HCT116 (cell line): ENCODE data around the gene RHBDD2. TPM values are rescaled to one million over a fixed set of nuclear protein-coding genes. Genes with fewer than 3 reads are reported as not detected.

ENCODE experiments used
- ATAC-seq: fragments of 200-7000 bp; cut with Tn5 transposase; 2 replicates; pipeline ENCODE4 v1.9.1; 2020; ENCODE audit warnings: mild to moderate bottlenecking, moderate library complexity
- BruUV-seq: library from RNA; stranded (reverse); fragments of 400-500 nt; replicated peaks from 2 replicates; lab custom pipeline; 2021; lab: Mats Ljungman, UMichigan
- CTCF ChIA-PET: fragments of 300-600 bp; sonication (Branson Sonifier 250); formaldehyde crosslinking; loops from one replicate; lab custom pipeline; 2021; ENCODE audit warnings: antibody characterized with exemption; lab: Charles Lee
- POLR2A ChIA-PET: fragments of 300-600, 350-600 bp; sonication (Branson Sonifier 250); formaldehyde crosslinking; loops from one replicate; lab custom pipeline; 2021; ENCODE audit warnings: antibody characterized with exemption; lab: Charles Lee
- RAD21 ChIA-PET, 2 experiments: fragments of 300-600 bp; sonication (Branson Sonifier 250); formaldehyde crosslinking; loops; one replicate each; lab custom pipeline; 2023; ENCODE audit warnings: low total read pairs in 2 of 2; ENCODE audit not compliant: uncharacterized antibody in 2 of 2, unreplicated experiment in 2 of 2, low non-redundant PET in 1 of 2; lab: Charles Lee
- DNase-seq: peaks from one replicate; pipeline ENCODE4 v3.0.0-alpha.2; 2010; ENCODE audit warnings: low read depth, low spot score
- H2AFZ ChIP-seq: fragments of 200-600 bp; shearing (Covaris generic), sonication (generic); 2 replicates; pipeline ENCODE4 v1.6.1; 2017; ENCODE audit warnings: low read depth, mixed run types, mixed read lengths, antibody characterized with exemption, low read length; ENCODE audit not compliant: poor library complexity, severe bottlenecking
- H3K27ac ChIP-seq: 2 replicates; pipeline ENCODE4 v1.5.1; 2012; ENCODE audit warnings: low read depth, low read length
- H3K27me3 ChIP-seq: fragments of 200-600 bp; sonication (generic); 2 replicates; pipeline ENCODE4 v1.6.1; 2016; ENCODE audit warnings: mixed run types, low read length, mixed read lengths; ENCODE audit not compliant: insufficient read depth
- H3K36me3 ChIP-seq, 2 experiments: fragments of 200-500 bp in 1 of 2; fragments of 200-600 bp in 1 of 2; sonication (Bioruptor generic) in 1 of 2; sonication (generic) in 1 of 2; 2 replicates each; pipeline versions ENCODE4 v1.5.1 to v1.6.1; 2014 to 2016; ENCODE audit warnings: low read length in 2 of 2, inconsistent platforms in 1 of 2, mixed read lengths in 1 of 2, mixed run types in 1 of 2; ENCODE audit not compliant: insufficient read depth in 2 of 2, control insufficient read depth in 1 of 2
- H3K4me1 ChIP-seq, 2 experiments: fragments of 200-600 bp in 1 of 2; sonication (generic) in 1 of 2; 2 replicates each; pipeline versions ENCODE4 v1.5.1 to v1.6.1; 2012 to 2017; ENCODE audit warnings: low read length in 2 of 2, inconsistent platforms in 1 of 2, mild to moderate bottlenecking in 1 of 2, mixed read lengths in 1 of 2, mixed run types in 1 of 2, moderate library complexity in 1 of 2; ENCODE audit not compliant: insufficient read depth in 2 of 2, control insufficient read depth in 1 of 2
- H3K4me2 ChIP-seq: fragments of 200-600 bp; sonication (generic); 2 replicates; pipeline ENCODE4 v1.6.1; 2017; ENCODE audit warnings: mixed run types, low read length, mixed read lengths
- H3K4me3 ChIP-seq, 2 experiments: fragments of 200-600 bp in 1 of 2; sonication (generic) in 1 of 2; replicated peaks in 1 of 2; 2 replicates each; pipeline ENCODE4 v1.5.1; 2011 to 2016; ENCODE audit warnings: low read length in 2 of 2, control low read depth in 1 of 2, low read depth in 1 of 2, mild to moderate bottlenecking in 1 of 2, mixed read lengths in 1 of 2, mixed run types in 1 of 2
- H3K79me2 ChIP-seq: fragments of 200-600 bp; sonication (generic); 2 replicates; pipeline ENCODE4 v1.6.1; 2017; ENCODE audit warnings: mild to moderate bottlenecking, mixed run types, low read length, moderate library complexity, mixed read lengths; ENCODE audit not compliant: insufficient read depth
- H3K9ac ChIP-seq: fragments of 200-600 bp; sonication (generic); 2 replicates; pipeline ENCODE4 v1.6.1; 2016; ENCODE audit warnings: low read length, mixed read lengths
- H3K9me2 ChIP-seq: fragments of 200-600 bp; sonication (generic), shearing (Covaris generic); 2 replicates; pipeline ENCODE4 v1.6.1; 2017; ENCODE audit warnings: mixed run types, mild to moderate bottlenecking, moderate library complexity; ENCODE audit not compliant: insufficient read depth
- H3K9me3 ChIP-seq, 2 experiments: fragments of 200-500 bp in 1 of 2; fragments of 200-600 bp in 1 of 2; sonication (Bioruptor generic) in 1 of 2; sonication (generic) in 1 of 2; 2 replicates each; pipeline ENCODE4 v1.6.1; 2014 to 2017; ENCODE audit warnings: low read length in 2 of 2, mixed read lengths in 2 of 2, inconsistent platforms in 1 of 2, low read depth in 1 of 2, mild to moderate bottlenecking in 1 of 2, mixed run types in 1 of 2, moderate library complexity in 1 of 2; ENCODE audit not compliant: control insufficient read depth in 1 of 2, insufficient read depth in 1 of 2
- H4K20me1 ChIP-seq: fragments of 200-600 bp; sonication (generic), shearing (Covaris generic); 2 replicates; pipeline ENCODE4 v1.6.1; 2017; ENCODE audit warnings: mixed run types, mild to moderate bottlenecking, moderate library complexity; ENCODE audit not compliant: insufficient read depth
- CEBPB ChIP-seq: IDR thresholded peaks from 2 replicates; pipeline ENCODE4 v1.6.1; 2012; ENCODE audit warnings: low read depth
- ELF1 ChIP-seq: IDR thresholded peaks from 2 replicates; pipeline ENCODE4 v1.6.1; 2012; ENCODE audit warnings: low read depth, borderline replicate concordance
- FOSL1 ChIP-seq: IDR thresholded peaks from 2 replicates; pipeline ENCODE4 v1.6.1; 2012; ENCODE audit warnings: low read depth
- JUND ChIP-seq: IDR thresholded peaks from 2 replicates; pipeline ENCODE4 v1.6.1; 2012
- POLR2A ChIP-seq: IDR thresholded peaks from 2 replicates; pipeline ENCODE4 v1.7.0; 2011; ENCODE audit warnings: borderline replicate concordance; ENCODE audit not compliant: insufficient read depth, insufficient read length; ENCODE audit errors: extremely low read depth
- SRF ChIP-seq: IDR thresholded peaks from 2 replicates; pipeline ENCODE4 v1.6.1; 2012; ENCODE audit warnings: low read depth
- YY1 ChIP-seq: IDR thresholded peaks from 2 replicates; pipeline ENCODE4 v1.6.1; 2011; ENCODE audit warnings: low read length, low read depth, moderate library complexity, mild to moderate bottlenecking; ENCODE audit not compliant: insufficient replicate concordance; ENCODE audit errors: extremely low read depth
- intact Hi-C: fragments of 100-400 bp; cut with micrococcal nuclease; formaldehyde crosslinking; loops from 2 replicates; pipeline ENCODE4 v1.10.0; 2022
- total RNA-seq: library from RNA; stranded (reverse); gene quantifications from one replicate; pipeline ENCODE4 v1.2.1, GENCODE V29; 2021; ENCODE audit not compliant: unreplicated experiment
- TF ChIP-seq, protein P1 (sequence below): IDR thresholded peaks from 2 replicates; pipeline ENCODE4 v1.6.1; 2012
- TF ChIP-seq, protein P2 (sequence below): IDR thresholded peaks from 2 replicates; pipeline ENCODE4 v1.6.1; 2012; ENCODE audit warnings: low read depth
- TF ChIP-seq, protein P3 (sequence below): IDR thresholded peaks from 2 replicates; pipeline ENCODE4 v1.6.1; 2011; ENCODE audit warnings: mild to moderate bottlenecking, low read length, moderate library complexity; ENCODE audit not compliant: insufficient replicate concordance; ENCODE audit errors: extremely low read depth
- TF ChIP-seq, protein P4 (sequence below): IDR thresholded peaks from 2 replicates; pipeline ENCODE4 v1.6.1; 2012

RHBDD2 gene
- total RNA-seq, 1 experiment from 2014 or later, result 42.9 TPM

DNA sequence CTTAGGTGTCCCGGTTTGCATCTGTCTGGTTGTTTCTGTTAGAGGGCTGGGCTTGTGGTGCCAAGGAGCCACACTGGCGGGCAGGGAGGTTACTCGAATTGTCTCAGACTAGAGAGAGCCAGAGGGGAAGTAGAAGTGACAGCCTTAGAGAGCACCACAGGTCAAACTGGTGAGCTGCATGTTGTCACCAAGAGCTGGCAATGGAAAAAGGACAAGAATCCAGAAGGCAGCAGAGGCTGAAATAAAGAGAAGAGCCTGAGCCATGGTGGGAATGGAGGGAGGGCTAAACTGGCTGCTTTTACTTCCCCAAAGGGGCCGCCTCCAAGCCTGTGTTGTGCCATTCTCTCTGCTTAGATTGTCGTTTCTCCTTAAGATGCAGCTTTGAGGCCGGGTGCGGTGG is 31.1 kb upstream of the RHBDD2 start:
- peaks cover 0 to 4% of the 10 kb centered on the region in 2 experiments; a peak in 1 of 4 replicates for H3K4me1 ChIP-seq
- no peak overlapping the region for H3K4me2 ChIP-seq
- ATAC-seq (no peak), DNase-seq (no peak)
- no peaks in the 10 kb centered on the region for H3K27me3 ChIP-seq
- H3K36me3 ChIP-seq, result no peaks in the 10 kb centered on the region
- H3K79me2 ChIP-seq, result no peaks in the 10 kb centered on the region
- H3K4me3 ChIP-seq, result no peak overlapping the region
- no peak for TF ChIP-seq FOSL1
- TF ChIP-seq, protein P1, sequence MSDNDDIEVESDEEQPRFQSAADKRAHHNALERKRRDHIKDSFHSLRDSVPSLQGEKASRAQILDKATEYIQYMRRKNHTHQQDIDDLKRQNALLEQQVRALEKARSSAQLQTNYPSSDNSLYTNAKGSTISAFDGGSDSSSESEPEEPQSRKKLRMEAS, result no peak
- TF ChIP-seq, protein P2, sequence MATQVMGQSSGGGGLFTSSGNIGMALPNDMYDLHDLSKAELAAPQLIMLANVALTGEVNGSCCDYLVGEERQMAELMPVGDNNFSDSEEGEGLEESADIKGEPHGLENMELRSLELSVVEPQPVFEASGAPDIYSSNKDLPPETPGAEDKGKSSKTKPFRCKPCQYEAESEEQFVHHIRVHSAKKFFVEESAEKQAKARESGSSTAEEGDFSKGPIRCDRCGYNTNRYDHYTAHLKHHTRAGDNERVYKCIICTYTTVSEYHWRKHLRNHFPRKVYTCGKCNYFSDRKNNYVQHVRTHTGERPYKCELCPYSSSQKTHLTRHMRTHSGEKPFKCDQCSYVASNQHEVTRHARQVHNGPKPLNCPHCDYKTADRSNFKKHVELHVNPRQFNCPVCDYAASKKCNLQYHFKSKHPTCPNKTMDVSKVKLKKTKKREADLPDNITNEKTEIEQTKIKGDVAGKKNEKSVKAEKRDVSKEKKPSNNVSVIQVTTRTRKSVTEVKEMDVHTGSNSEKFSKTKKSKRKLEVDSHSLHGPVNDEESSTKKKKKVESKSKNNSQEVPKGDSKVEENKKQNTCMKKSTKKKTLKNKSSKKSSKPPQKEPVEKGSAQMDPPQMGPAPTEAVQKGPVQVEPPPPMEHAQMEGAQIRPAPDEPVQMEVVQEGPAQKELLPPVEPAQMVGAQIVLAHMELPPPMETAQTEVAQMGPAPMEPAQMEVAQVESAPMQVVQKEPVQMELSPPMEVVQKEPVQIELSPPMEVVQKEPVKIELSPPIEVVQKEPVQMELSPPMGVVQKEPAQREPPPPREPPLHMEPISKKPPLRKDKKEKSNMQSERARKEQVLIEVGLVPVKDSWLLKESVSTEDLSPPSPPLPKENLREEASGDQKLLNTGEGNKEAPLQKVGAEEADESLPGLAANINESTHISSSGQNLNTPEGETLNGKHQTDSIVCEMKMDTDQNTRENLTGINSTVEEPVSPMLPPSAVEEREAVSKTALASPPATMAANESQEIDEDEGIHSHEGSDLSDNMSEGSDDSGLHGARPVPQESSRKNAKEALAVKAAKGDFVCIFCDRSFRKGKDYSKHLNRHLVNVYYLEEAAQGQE, result no peak
- TF ChIP-seq SRF, result no peak
- no peak for TF ChIP-seq CEBPB
- TF ChIP-seq YY1, result no peak
- no peak overlapping the region for H3K9ac ChIP-seq
- H3K9me2 ChIP-seq, result no peaks in the 10 kb centered on the region
- H3K27ac ChIP-seq, result no peak overlapping the region
- H4K20me1 ChIP-seq, result no peaks in the 10 kb centered on the region
- POLR2A ChIA-PET, result no interaction called here
- no peaks in the 10 kb centered on the region for H3K9me3 ChIP-seq
- CTCF ChIA-PET, result interaction anchor here (1.8 kb wide), 1 partner anchor 18 kb away, joined by 6 read pairs; no protein-coding TSS in a partner anchor
- no TSS peak for BruUV-seq
- RAD21 ChIA-PET, result no interaction called here
- no peak overlapping the region for H2AFZ ChIP-seq
- intact Hi-C loops, result no loop called here

DNA sequence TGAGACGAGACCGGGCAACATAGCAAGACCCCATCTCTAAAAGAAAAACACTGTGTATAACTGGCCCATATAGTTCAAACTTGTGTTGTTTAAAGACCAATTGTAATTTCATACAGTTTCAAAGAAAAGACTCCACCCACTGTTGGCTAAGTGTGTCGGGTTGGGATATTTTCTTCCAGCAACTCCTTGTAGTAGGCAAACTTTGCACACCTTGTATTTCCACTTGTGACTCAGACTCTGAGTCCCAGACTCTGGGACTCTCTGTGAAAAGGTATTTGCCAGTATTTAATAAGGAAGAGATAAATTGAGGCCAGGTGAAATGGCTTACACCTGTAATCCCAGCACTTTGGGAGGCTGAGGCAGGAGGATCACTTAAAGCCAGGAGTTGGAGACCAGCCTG is 29.3 kb upstream of the RHBDD2 start:
- Histone ChIP-seq H3K9ac (no peak overlapping the region), H3K79me2 (no peaks in the 10 kb centered on the region), H3K27ac (no peak overlapping the region), H3K4me3 (no peak overlapping the region), H2AFZ (no peak overlapping the region), H3K9me2 (no peaks in the 10 kb centered on the region), H3K4me1 (no peaks in the 10 kb centered on the region), H3K36me3 (no peaks in the 10 kb centered on the region), H3K27me3 (no peaks in the 10 kb centered on the region), H3K9me3 (no peaks in the 10 kb centered on the region), H3K4me2 (no peak overlapping the region), H4K20me1 (no peaks in the 10 kb centered on the region)
- ChIA-PET POLR2A (no interaction called here), CTCF (no interaction called here), RAD21 (no interaction called here)
- intact Hi-C loops, result no loop called here
- no TSS peak for BruUV-seq
- DNase-seq (no peak), ATAC-seq (no peak)
- TF ChIP-seq, protein P3, sequence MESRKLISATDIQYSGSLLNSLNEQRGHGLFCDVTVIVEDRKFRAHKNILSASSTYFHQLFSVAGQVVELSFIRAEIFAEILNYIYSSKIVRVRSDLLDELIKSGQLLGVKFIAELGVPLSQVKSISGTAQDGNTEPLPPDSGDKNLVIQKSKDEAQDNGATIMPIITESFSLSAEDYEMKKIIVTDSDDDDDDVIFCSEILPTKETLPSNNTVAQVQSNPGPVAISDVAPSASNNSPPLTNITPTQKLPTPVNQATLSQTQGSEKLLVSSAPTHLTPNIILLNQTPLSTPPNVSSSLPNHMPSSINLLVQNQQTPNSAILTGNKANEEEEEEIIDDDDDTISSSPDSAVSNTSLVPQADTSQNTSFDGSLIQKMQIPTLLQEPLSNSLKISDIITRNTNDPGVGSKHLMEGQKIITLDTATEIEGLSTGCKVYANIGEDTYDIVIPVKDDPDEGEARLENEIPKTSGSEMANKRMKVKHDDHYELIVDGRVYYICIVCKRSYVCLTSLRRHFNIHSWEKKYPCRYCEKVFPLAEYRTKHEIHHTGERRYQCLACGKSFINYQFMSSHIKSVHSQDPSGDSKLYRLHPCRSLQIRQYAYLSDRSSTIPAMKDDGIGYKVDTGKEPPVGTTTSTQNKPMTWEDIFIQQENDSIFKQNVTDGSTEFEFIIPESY, result no peak
- TF ChIP-seq POLR2A (no peak), ELF1 (no peak), JUND (no peak)
- TF ChIP-seq, protein P4, sequence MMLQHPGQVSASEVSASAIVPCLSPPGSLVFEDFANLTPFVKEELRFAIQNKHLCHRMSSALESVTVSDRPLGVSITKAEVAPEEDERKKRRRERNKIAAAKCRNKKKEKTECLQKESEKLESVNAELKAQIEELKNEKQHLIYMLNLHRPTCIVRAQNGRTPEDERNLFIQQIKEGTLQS, result no peak
